Measurements from ENCODE around the gene CEP131. TPM values are rescaled to one million over a fixed set of nuclear protein-coding genes. Genes with fewer than 3 reads are reported as not detected.

Gene CEP131
- total RNA-seq, 4 donors from 2014 or later, result 9.2 to 35.0 (median 20.9) TPM

- H3K27me3 ChIP-seq, result peaks cover 0 to 12% of the 10 kb centered on the region in 2 donors
- H3K36me3 ChIP-seq, result no peaks in the 10 kb centered on the region
- peaks cover 0 to under 1% (median 0%) of the 10 kb centered on the region in 4 donors for H3K9me3 ChIP-seq
- H3K4me1 ChIP-seq, result no peaks in the 10 kb centered on the region
- TF ChIP-seq POLR2A (IDR thresholded peaks at IDR 0.05) (no peak), EP300 (IDR thresholded peaks at IDR 0.05) (no peak)
- TF ChIP-seq, protein P1, sequence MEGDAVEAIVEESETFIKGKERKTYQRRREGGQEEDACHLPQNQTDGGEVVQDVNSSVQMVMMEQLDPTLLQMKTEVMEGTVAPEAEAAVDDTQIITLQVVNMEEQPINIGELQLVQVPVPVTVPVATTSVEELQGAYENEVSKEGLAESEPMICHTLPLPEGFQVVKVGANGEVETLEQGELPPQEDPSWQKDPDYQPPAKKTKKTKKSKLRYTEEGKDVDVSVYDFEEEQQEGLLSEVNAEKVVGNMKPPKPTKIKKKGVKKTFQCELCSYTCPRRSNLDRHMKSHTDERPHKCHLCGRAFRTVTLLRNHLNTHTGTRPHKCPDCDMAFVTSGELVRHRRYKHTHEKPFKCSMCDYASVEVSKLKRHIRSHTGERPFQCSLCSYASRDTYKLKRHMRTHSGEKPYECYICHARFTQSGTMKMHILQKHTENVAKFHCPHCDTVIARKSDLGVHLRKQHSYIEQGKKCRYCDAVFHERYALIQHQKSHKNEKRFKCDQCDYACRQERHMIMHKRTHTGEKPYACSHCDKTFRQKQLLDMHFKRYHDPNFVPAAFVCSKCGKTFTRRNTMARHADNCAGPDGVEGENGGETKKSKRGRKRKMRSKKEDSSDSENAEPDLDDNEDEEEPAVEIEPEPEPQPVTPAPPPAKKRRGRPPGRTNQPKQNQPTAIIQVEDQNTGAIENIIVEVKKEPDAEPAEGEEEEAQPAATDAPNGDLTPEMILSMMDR (IDR thresholded peaks at IDR 0.05), result no peak
- H3K4me3 ChIP-seq, result no peak overlapping the region
- H3K27ac ChIP-seq, result no peak overlapping the region
- WGBS, 2 donors, result 91 to 93% methylated on average over 28 to 42 of the region's 49 CpGs
- DNase-seq (ENCODE audit: low spot score in 2 of 2), result no peak
Measured at GRCh38 chr17:81180836-81181810, 41.6 kb downstream of the CEP131 start.

- no peak overlapping the region for H3K27ac ChIP-seq
- H3K36me3 ChIP-seq, result no peaks in the 10 kb centered on the region
- no peak for DNase-seq (ENCODE audit: low spot score in 2 of 2)
- H3K4me1 ChIP-seq, result no peaks in the 10 kb centered on the region
- TF ChIP-seq EP300 (IDR thresholded peaks at IDR 0.05) (no peak), POLR2A (IDR thresholded peaks at IDR 0.05) (no peak)
- TF ChIP-seq, protein P1 (IDR thresholded peaks at IDR 0.05), result no peak
- H3K4me3 ChIP-seq, result no peak overlapping the region
- H3K27me3 ChIP-seq, result peaks cover 0 to 12% of the 10 kb centered on the region in 2 donors
- peaks cover 0 to 12% (median 0%) of the 10 kb centered on the region in 4 donors for H3K9me3 ChIP-seq
- WGBS, 2 donors, result 20 to 58% methylated on average over 1 to 12 of the region's 12 CpGs
Measured at GRCh38 chr17:81179861-81180260, 42.9 kb downstream of the CEP131 start.

GRCh38 chr17:81179220-81179619 is 43.5 kb downstream of the CEP131 start:
- DNase-seq (ENCODE audit: low spot score in 2 of 2), result no peak
- Histone ChIP-seq H3K36me3 (no peaks in the 10 kb centered on the region), H3K4me3 (no peak overlapping the region), H3K4me1 (no peaks in the 10 kb centered on the region), H3K27me3 (peaks cover 0 to 10% of the 10 kb centered on the region in 2 donors), H3K27ac (no peak overlapping the region), H3K9me3 (peaks cover 0 to 12% (median 0%) of the 10 kb centered on the region in 4 donors)
- TF ChIP-seq POLR2A (IDR thresholded peaks at IDR 0.05), result no peak
- TF ChIP-seq EP300 (IDR thresholded peaks at IDR 0.05), result no peak
- TF ChIP-seq, protein P1 (IDR thresholded peaks at IDR 0.05), result no peak
- 44 to 65% methylated on average over 5 to 9 of the region's 9 CpGs for WGBS, 2 donors

- no peaks in the 10 kb centered on the region for H3K4me1 ChIP-seq
- no peak for TF ChIP-seq POLR2A (IDR thresholded peaks at IDR 0.05)
- no peak for TF ChIP-seq EP300 (IDR thresholded peaks at IDR 0.05)
- TF ChIP-seq, protein P1 (IDR thresholded peaks at IDR 0.05), result no peak
- 81 to 82% methylated on average over 17 to 22 of the region's 25 CpGs for WGBS, 2 donors
- peaks cover 0 to 12% (median 0%) of the 10 kb centered on the region in 4 donors for H3K9me3 ChIP-seq
- no peaks in the 10 kb centered on the region for H3K36me3 ChIP-seq
- H3K4me3 ChIP-seq, result no peak overlapping the region
- no peak for DNase-seq (ENCODE audit: low spot score in 2 of 2)
- peaks cover 0 to 2% of the 10 kb centered on the region in 2 donors for H3K27me3 ChIP-seq
- H3K27ac ChIP-seq, result no peak overlapping the region
Measured at GRCh38 chr17:81178136-81179091, 44.4 kb downstream of the CEP131 start.

Measured in tibial nerve (tissue), 4 donors.